ENCODE data around the gene PFN1. TPM values are rescaled to one million over a fixed set of nuclear protein-coding genes. Genes with fewer than 3 reads are reported as not detected.

PFN1 gene
- total and polyA plus RNA-seq, 10 of the 15 experiments (the other 5 are each of a cell fraction or from before 2014, with no cell fraction given), result 154 to 3,892 (median 1,918) TPM

DNA sequence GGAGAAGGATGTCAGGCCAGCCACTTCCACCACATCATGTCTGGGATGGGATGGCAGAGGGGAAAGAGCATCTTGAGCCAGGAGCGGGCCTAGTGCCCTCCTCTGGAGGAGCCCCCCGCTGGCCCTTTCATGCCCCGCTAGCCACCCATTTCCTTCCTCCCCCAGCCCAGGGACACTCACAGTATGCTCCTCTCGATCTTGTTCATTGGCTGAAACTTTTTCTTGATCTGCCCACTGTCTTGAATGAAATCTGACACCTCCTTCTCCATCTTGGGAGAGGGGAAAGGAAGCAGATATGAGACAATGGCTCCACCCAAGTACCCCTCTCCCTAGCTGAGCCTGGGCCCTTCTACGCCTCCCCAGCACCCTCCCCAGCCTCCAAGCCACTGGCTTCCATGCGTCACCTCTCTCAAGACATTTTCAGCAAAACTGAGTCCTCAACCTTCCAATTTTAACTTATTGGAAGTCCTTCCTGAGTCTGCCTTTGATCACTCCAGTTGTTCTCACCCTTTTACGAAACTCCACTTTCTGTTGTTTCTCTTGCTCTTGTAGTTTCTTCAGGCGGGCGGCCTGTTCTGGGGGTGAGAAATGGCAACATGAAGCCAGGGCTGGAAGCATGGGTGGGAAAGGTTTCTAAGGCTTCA is 12.1 kb upstream of the PFN1 start:
- no peak overlapping the region for H3K9ac ChIP-seq (ENCODE audit: control insufficient read depth, insufficient read depth, low read length)
- H3K27me3 ChIP-seq (replicated peaks in 1 of 2; ENCODE audit: control insufficient read depth in 2 of 2, insufficient read depth in 2 of 2, low read length in 1 of 2), result no peaks in the 10 kb centered on the region
- 83% methylated on average over 9 of the region's 9 CpGs for WGBS (ENCODE audit: insufficient coverage, insufficient replicate concordance, low lambda C conversion rate, missing lambda C conversion rate)
- no peak overlapping the region for H2AFZ ChIP-seq (ENCODE audit: control insufficient read depth, low read depth, low read length)
- no peak for DNase-seq (ENCODE audit: low read depth, low spot score)
- RAD21 ChIA-PET (ENCODE audit: unreplicated experiment), result no interaction called here
- TF ChIP-seq POLR2AphosphoS2 (IDR thresholded peaks at IDR 0.05; ENCODE audit: low read depth, low read length), result no peak
- TF ChIP-seq BRCA1 (IDR thresholded peaks at IDR 0.05; ENCODE audit: low read depth, low read length), result no peak
- TF ChIP-seq ZNF207 (IDR thresholded peaks at IDR 0.05; ENCODE audit: borderline replicate concordance), result no peak
- TF ChIP-seq STAT1 (conservative IDR thresholded peaks at IDR 0.05), result no peak
- TF ChIP-seq CBX3 (IDR thresholded peaks at IDR 0.05; ENCODE audit: borderline replicate concordance, low read depth), result no peak
- TF ChIP-seq SMAD5 (IDR thresholded peaks at IDR 0.05; ENCODE audit: low read depth), result no peak
- no peak for TF ChIP-seq MTA3 (IDR thresholded peaks at IDR 0.05; ENCODE audit: borderline replicate concordance, low read length)
- TF ChIP-seq NR2C1 (IDR thresholded peaks at IDR 0.05), result no peak
- H3K36me3 ChIP-seq (ENCODE audit: control insufficient read depth in 2 of 2, insufficient read depth in 2 of 2, low read length in 1 of 2), result peaks cover 4 to 10% of the 10 kb centered on the region in 2 experiments
- H3K79me2 ChIP-seq (ENCODE audit: control insufficient read depth, insufficient read depth, low read length), result peaks cover 4% of the 10 kb centered on the region
- CTCF ChIA-PET, result no interaction called here
- H3K27ac ChIP-seq (ENCODE audit: control insufficient read depth, insufficient read depth), result no peak overlapping the region
- intact Hi-C loops (cut with micrococcal nuclease; ENCODE audit: unreplicated experiment) (no loop called here), in situ Hi-C loops (cut with MboI) (no loop called here)
- SMC1A ChIA-PET (ENCODE audit: uncharacterized antibody, unreplicated experiment), result no interaction called here
- no peak overlapping the region for H3K4me2 ChIP-seq (ENCODE audit: control insufficient read depth, insufficient read depth)
- H3K4me3 ChIP-seq, result no peak overlapping the region
- ATAC-seq, result no peak
- no peaks in the 10 kb centered on the region for H3K9me3 ChIP-seq (replicated peaks; ENCODE audit: control insufficient read depth, insufficient read depth, low read length)
- H3K4me1 ChIP-seq (ENCODE audit: control insufficient read depth, insufficient read depth, low read length), result peaks cover 1% of the 10 kb centered on the region
- no peaks in the 10 kb centered on the region for H4K20me1 ChIP-seq (ENCODE audit: control insufficient read depth, insufficient read depth)
- POLR2A ChIA-PET, result interaction anchor here (1.1 kb wide), 1 partner anchor 9 kb away, joined by 5 read pairs; the partner anchor contains the start of gene ENO3
- no TSS peak for BruUV-seq (replicated peaks)
- no peak for FAIRE-seq

Data from GM12878 (cell line).